Nephron progenitor cell (in vitro differentiated cells): ENCODE data around the gene MTF2.

Experiments
- DNase-seq: peaks from one replicate; pipeline ENCODE4 v3.0.0; 2021
- H3K27ac Mint-ChIP-seq: 2 replicates; pipeline ENCODE4 v1.8.0; 2021; ENCODE audit warnings: mild to moderate bottlenecking, moderate library complexity, mixed read lengths
- H3K27me3 Mint-ChIP-seq: 2 replicates; pipeline ENCODE4 v1.8.0; 2021; ENCODE audit warnings: mild to moderate bottlenecking, low read depth, mixed read lengths; ENCODE audit not compliant: poor library complexity
- H3K36me3 Mint-ChIP-seq: 2 replicates; pipeline ENCODE4 v1.8.0; 2021; ENCODE audit warnings: low read depth, mixed read lengths
- H3K4me1 Mint-ChIP-seq: 2 replicates; pipeline ENCODE4 v1.8.0; 2021; ENCODE audit warnings: mixed read lengths
- H3K4me3 Mint-ChIP-seq: 2 replicates; pipeline ENCODE4 v1.8.0; 2021; ENCODE audit warnings: mild to moderate bottlenecking, moderate library complexity, mixed read lengths
- H3K9me3 Mint-ChIP-seq: 2 replicates; pipeline ENCODE4 v1.8.0; 2021; ENCODE audit warnings: mild to moderate bottlenecking, moderate library complexity, mixed read lengths
- CTCF ChIP-seq: fragments of 200-600 bp; sonication (generic); IDR thresholded peaks from 2 replicates; pipeline ENCODE4 v1.5.0; 2021; ENCODE audit warnings: antibody characterized with exemption

The MTF2 gene

GRCh38 chr1:93093332-93094006 lies 14.4 kb downstream of the MTF2 start:
- DNase-seq, result no peak
- Mint-ChIP-seq H3K4me3 (no peak overlapping the region), H3K27ac (peak overlapping the region; percentile 83), H3K4me1 (peaks cover 33% of the 10 kb centered on the region), H3K9me3 (peaks cover 38% of the 10 kb centered on the region), H3K36me3 (peaks cover 88% of the 10 kb centered on the region), H3K27me3 (peaks cover 3% of the 10 kb centered on the region)
- TF ChIP-seq CTCF, result no peak

GRCh38 chr1:93095804-93096585 lies 16.9 kb downstream of the MTF2 start:
- Mint-ChIP-seq H3K4me1 (peaks cover 46% of the 10 kb centered on the region), H3K36me3 (peaks cover 81% of the 10 kb centered on the region)

GRCh38 chr1:93102142-93102541 lies 23.1 kb downstream of the MTF2 start:
- H3K36me3 Mint-ChIP-seq, result peaks cover 82% of the 10 kb centered on the region
- peaks cover 44% of the 10 kb centered on the region for H3K9me3 Mint-ChIP-seq
- no peak for TF ChIP-seq CTCF
- no peak overlapping the region for H3K4me3 Mint-ChIP-seq
- peaks cover 20% of the 10 kb centered on the region for H3K4me1 Mint-ChIP-seq
- peak overlapping the region; percentile 84 for H3K27ac Mint-ChIP-seq
- H3K27me3 Mint-ChIP-seq, result no peaks in the 10 kb centered on the region
- no peak for DNase-seq

More at GRCh38 chr1:93095804-93096585, 16.9 kb downstream of the MTF2 start:
- DNase-seq, result no peak
- Mint-ChIP-seq H3K27ac (peak overlapping the region; percentile 76), H3K9me3 (peaks cover 18% of the 10 kb centered on the region), H3K27me3 (peaks cover 3% of the 10 kb centered on the region), H3K4me3 (no peak overlapping the region)
- TF ChIP-seq CTCF, result no peak

- peaks cover 62% of the 10 kb centered on the region for H3K9me3 Mint-ChIP-seq
- no peak overlapping the region for H3K4me3 Mint-ChIP-seq
- DNase-seq, result no peak
- no peaks in the 10 kb centered on the region for H3K4me1 Mint-ChIP-seq
- TF ChIP-seq CTCF, result no peak
- peaks cover 88% of the 10 kb centered on the region for H3K36me3 Mint-ChIP-seq
- H3K27ac Mint-ChIP-seq, result no peak overlapping the region
- H3K27me3 Mint-ChIP-seq, result no peaks in the 10 kb centered on the region
Observed at GRCh38 chr1:93106226-93106625, 27.1 kb downstream of the MTF2 start.

- Mint-ChIP-seq H3K4me1 (no peaks in the 10 kb centered on the region), H3K36me3 (peaks cover 84% of the 10 kb centered on the region), H3K9me3 (peaks cover 61% of the 10 kb centered on the region), H3K4me3 (no peak overlapping the region), H3K27me3 (no peaks in the 10 kb centered on the region), H3K27ac (no peak overlapping the region)
- DNase-seq, result no peak
- no peak for TF ChIP-seq CTCF
Observed at GRCh38 chr1:93107395-93107794, 28.3 kb downstream of the MTF2 start.
